Measurements from ENCODE around the gene RASGRF2.

RASGRF2 gene

GRCh38 chr5:80926979-80927656, 33.0 kb upstream of the RASGRF2 start:
- Histone ChIP-seq H3K4me2 (ENCODE audit: low read length) (no peak overlapping the region), H3F3A (ENCODE audit: control insufficient read depth, insufficient read depth) (no peaks in the 10 kb centered on the region), H3K36me3 (ENCODE audit: control insufficient read depth, low read length) (no peaks in the 10 kb centered on the region), H4K20me1 (ENCODE audit: control insufficient read depth, insufficient read depth, low read depth, low read length) (no peaks in the 10 kb centered on the region), H3K4me1 (ENCODE audit: control insufficient read depth, low read length) (no peaks in the 10 kb centered on the region), H3K27ac (ENCODE audit: low read depth, low read length) (no peak overlapping the region), H3K27me3 (ENCODE audit: control insufficient read depth, low read length) (peaks cover 8% of the 10 kb centered on the region), H3K9me2 (replicated peaks; ENCODE audit: control insufficient read depth, low read length) (no peaks in the 10 kb centered on the region), H3K79me2 (ENCODE audit: control insufficient read depth, low read length) (no peaks in the 10 kb centered on the region), H3K9me3 (ENCODE audit: control insufficient read depth, insufficient read depth, low read length) (no peaks in the 10 kb centered on the region), H3K4me3 (ENCODE audit: low read length) (no peak overlapping the region)
- TF ChIP-seq EZH2phosphoT487 (IDR thresholded peaks at IDR 0.05; ENCODE audit: borderline replicate concordance, low read length) (no peak), CTCF (IDR thresholded peaks at IDR 0.05; ENCODE audit: low read depth, low read length, poor library complexity, severe bottlenecking) (no peak)

- Histone ChIP-seq H4K20me1 (ENCODE audit: control insufficient read depth, insufficient read depth, low read depth, low read length) (no peaks in the 10 kb centered on the region), H3K9me2 (replicated peaks; ENCODE audit: control insufficient read depth, low read length) (no peaks in the 10 kb centered on the region), H3K4me1 (ENCODE audit: control insufficient read depth, low read length) (no peaks in the 10 kb centered on the region), H3F3A (ENCODE audit: control insufficient read depth, insufficient read depth) (no peaks in the 10 kb centered on the region), H3K36me3 (ENCODE audit: control insufficient read depth, low read length) (no peaks in the 10 kb centered on the region), H3K9me3 (ENCODE audit: control insufficient read depth, insufficient read depth, low read length) (no peaks in the 10 kb centered on the region), H3K79me2 (ENCODE audit: control insufficient read depth, low read length) (no peaks in the 10 kb centered on the region), H3K27ac (ENCODE audit: low read depth, low read length) (no peak overlapping the region), H3K4me2 (ENCODE audit: low read length) (no peak overlapping the region), H3K4me3 (ENCODE audit: low read length) (no peak overlapping the region), H3K27me3 (ENCODE audit: control insufficient read depth, low read length) (peaks cover 8% of the 10 kb centered on the region)
- TF ChIP-seq EZH2phosphoT487 (IDR thresholded peaks at IDR 0.05; ENCODE audit: borderline replicate concordance, low read length) (no peak), CTCF (IDR thresholded peaks at IDR 0.05; ENCODE audit: low read depth, low read length, poor library complexity, severe bottlenecking) (no peak)
Observed at GRCh38 chr5:80928073-80928472, 32.1 kb upstream of the RASGRF2 start.

GRCh38 chr5:80930940-80931339, 29.2 kb upstream of the RASGRF2 start:
- Histone ChIP-seq H3K27me3 (ENCODE audit: control insufficient read depth, low read length) (peaks cover 2% of the 10 kb centered on the region), H3K27ac (ENCODE audit: low read depth, low read length) (no peak overlapping the region), H3K79me2 (ENCODE audit: control insufficient read depth, low read length) (no peaks in the 10 kb centered on the region), H4K20me1 (ENCODE audit: control insufficient read depth, insufficient read depth, low read depth, low read length) (no peaks in the 10 kb centered on the region), H3K36me3 (ENCODE audit: control insufficient read depth, low read length) (no peaks in the 10 kb centered on the region), H3K4me2 (ENCODE audit: low read length) (no peak overlapping the region), H3F3A (ENCODE audit: control insufficient read depth, insufficient read depth) (no peaks in the 10 kb centered on the region), H3K4me3 (ENCODE audit: low read length) (no peak overlapping the region), H3K4me1 (ENCODE audit: control insufficient read depth, low read length) (no peaks in the 10 kb centered on the region), H3K9me3 (ENCODE audit: control insufficient read depth, insufficient read depth, low read length) (no peaks in the 10 kb centered on the region), H3K9me2 (replicated peaks; ENCODE audit: control insufficient read depth, low read length) (no peaks in the 10 kb centered on the region)
- TF ChIP-seq EZH2phosphoT487 (IDR thresholded peaks at IDR 0.05; ENCODE audit: borderline replicate concordance, low read length) = no peak
- TF ChIP-seq CTCF (IDR thresholded peaks at IDR 0.05; ENCODE audit: low read depth, low read length, poor library complexity, severe bottlenecking) = no peak
